B cell (primary cell): Measurements from ENCODE around the gene STAP2.

Experiments
- CTCF ChIP-seq: fragments of 200-600 bp; IDR thresholded peaks from one replicate; pipeline ENCODE4 v1.8.0; 2022; ENCODE audit warnings: antibody characterized with exemption, mild to moderate bottlenecking
- EZH2 ChIP-seq: IDR thresholded peaks from 2 replicates; pipeline ENCODE4 v1.6.1; 2012; ENCODE audit warnings: borderline replicate concordance, low read depth, mild to moderate bottlenecking, moderate library complexity, low read length; ENCODE audit not compliant: insufficient read depth, poor library complexity, severe bottlenecking

DNA sequence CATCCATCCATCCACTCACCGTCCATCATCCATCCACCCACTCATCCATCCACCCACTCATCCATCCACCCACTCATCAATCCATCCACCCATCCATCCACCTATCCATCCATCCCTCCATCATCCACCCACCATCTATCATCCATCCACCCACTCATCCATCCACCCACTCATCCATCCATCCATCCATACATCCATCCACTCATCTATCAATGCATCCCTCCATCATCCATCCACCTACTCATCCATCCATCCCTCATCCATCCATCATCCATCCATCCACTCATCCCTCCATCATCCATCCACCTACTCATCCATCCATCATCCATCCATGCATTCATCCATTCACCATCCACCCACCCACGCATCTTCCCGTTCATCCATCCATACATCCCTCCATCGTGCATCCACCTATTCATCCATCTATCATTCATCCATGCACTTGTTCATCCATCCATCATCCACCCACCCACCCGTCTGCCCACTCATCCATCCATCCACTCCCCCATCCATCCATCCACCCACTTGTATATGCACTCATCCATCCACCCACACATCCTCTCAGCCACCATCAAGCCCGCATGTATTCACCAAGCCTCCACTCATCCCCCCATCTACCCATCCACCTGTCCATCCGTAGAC is 3.6 kb downstream of the STAP2 start:
- TF ChIP-seq CTCF: no peak
- no peak for TF ChIP-seq EZH2
